AG04449 (cell line): ENCODE data around the gene SLC27A3.
A peak's percentile ranks its signal among the peaks of the same experiment; 100 is the strongest.

Experiments
- CTCF ChIA-PET: fragments of 350-600 bp; formaldehyde crosslinking; extraction: SDS; loops from one replicate; lab custom pipeline; 2021; ENCODE audit warnings: antibody characterized with exemption; lab: Yijun Ruan, JAX
- POLR2A ChIA-PET: fragments of 400-600, 350-600 bp; formaldehyde crosslinking; extraction: SDS; loops from one replicate; lab custom pipeline; 2020; ENCODE audit warnings: antibody characterized with exemption, inconsistent platforms; lab: Yijun Ruan, JAX
- DNase-seq: peaks from one replicate; pipeline ENCODE4 v3.0.0-alpha.2; 2010; ENCODE audit warnings: low read depth, low spot score
- H3K4me3 ChIP-seq: 2 replicates; pipeline ENCODE4 v1.5.1; 2011; ENCODE audit warnings: low read depth, mild to moderate bottlenecking, control low read depth, low read length
- CTCF ChIP-seq: IDR thresholded peaks from one replicate; pipeline ENCODE4 v1.5.1; 2011; ENCODE audit warnings: mild to moderate bottlenecking, moderate library complexity, low read length, control low read depth, inconsistent platforms; ENCODE audit not compliant: insufficient read depth; ENCODE audit errors: missing control alignments

The SLC27A3 gene

DNA sequence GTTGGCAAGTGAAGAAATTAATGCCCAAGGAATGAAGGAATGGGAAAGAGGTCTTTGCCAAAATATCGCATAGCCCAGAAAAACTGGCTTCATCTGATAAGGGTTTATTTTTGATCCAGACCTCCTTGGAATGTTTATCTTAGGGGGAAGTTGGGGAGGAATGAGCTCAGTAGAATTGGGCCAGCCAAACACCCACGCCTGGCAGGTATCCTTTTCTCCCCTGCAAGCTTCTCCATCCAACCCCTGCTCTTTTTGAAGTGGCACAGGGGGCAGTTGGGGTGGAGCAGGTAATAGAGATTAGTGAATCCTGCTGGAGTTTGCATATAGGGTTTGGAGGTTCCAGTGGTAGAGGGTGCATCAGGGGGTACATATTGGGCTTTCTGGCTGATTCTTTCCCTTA, 26.3 kb upstream of the SLC27A3 start:
- DNase-seq: no peak
- POLR2A ChIA-PET: no interaction called here
- no peak for TF ChIP-seq CTCF
- CTCF ChIA-PET: interaction anchor here (0.9 to 6.5 kb wide), 19 partner anchors 10 to 245 kb away, joined by 3 to 118 read pairs (median 6); partner anchors contain the start of genes ILF2, NPR1 and RAB13
- no peak overlapping the region for H3K4me3 ChIP-seq

- no peak overlapping the region for H3K4me3 ChIP-seq
- CTCF ChIA-PET: interaction anchor here (0.7 to 6.5 kb wide), 27 partner anchors 7 to 241 kb away, joined by 3 to 118 read pairs (median 6); partner anchors contain the start of genes ILF2, INTS3, NPR1 and RAB13
- DNase-seq: peak; percentile 31
- TF ChIP-seq CTCF: peak; percentile 98
- POLR2A ChIA-PET: no interaction called here
Measured at GRCh38 chr1:153749408-153750005, 25.7 kb upstream of the SLC27A3 start.

DNA sequence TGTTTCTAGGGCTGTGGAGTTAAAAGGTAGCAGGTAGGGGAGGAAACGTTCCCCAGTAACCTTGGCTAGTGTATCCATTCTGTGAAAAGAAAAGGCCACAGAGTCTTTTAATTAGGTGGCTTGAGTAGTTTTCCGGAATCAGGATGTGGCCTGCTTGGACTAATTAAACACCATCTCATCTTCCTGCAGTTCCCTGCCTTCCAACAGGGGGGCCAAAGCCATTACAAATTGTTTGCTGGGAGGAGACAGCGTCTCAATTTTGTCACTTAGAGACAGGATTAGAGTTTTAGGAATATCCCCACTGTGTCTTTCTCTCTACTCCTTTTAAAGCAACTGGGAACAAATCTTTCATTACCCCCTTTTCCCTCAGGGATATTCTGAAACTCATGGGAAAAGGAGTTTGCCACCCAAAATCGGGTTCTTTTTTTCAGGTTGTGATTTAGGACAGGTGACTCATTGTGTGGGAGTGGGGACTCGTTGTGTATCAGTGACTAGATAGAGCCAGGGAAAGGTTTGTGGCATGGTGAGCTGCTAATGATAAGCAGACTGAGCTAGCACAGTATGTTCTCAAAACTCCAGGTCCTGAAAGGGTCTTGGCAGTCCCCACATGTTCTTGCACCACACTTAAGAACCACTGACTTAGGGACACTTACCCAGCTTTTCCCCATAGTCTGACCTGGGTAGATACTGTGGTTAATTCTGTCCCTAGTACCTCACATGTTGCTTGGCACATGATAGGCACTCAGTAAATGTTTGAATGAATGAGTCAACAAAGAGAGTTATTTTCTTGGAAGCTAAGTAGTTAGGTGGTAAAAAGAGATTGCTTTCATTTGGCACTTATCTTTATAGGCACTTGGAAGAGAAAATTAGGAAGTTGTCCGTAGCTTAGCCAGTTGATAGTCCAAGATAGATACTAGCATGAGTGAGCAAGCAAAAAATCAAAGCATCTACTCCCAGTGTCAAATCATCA, 24.9 kb upstream of the SLC27A3 start:
- CTCF ChIA-PET: interaction anchor here (0.6 to 6.5 kb wide), 25 partner anchors 8 to 243 kb away, joined by 3 to 118 read pairs (median 5); partner anchors contain the start of genes ILF2, INTS3, NPR1 and RAB13
- POLR2A ChIA-PET: no interaction called here
- H3K4me3 ChIP-seq: no peak overlapping the region
- no peak for TF ChIP-seq CTCF
- no peak for DNase-seq

DNA sequence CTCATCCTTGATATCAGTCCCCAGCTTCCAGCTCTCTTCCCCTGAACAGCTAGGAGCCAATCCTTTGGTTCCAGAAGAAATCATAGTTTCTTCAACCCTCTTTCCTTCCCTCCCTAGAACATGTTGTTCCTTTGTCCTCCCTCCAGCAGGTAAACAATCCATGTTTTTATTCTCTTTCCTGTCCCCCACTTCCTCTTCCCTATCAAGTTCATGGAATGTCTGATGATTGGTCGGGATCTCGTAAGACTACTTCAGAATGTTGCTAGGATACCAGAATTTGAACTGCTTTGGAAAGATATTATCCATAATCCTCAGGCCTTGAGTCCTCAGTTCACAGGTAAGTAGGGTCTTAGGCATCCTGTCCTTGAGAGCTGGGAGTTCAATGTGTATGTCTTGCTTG, 23.1 kb upstream of the SLC27A3 start:
- H3K4me3 ChIP-seq: no peak overlapping the region
- ChIA-PET POLR2A (no interaction called here), CTCF (interaction anchor here (0.7 to 6.5 kb wide), 9 partner anchors 9 to 241 kb away, joined by 3 to 118 read pairs (median 7); partner anchors contain the start of genes ILF2, NPR1, RAB13 and S100A16)
- TF ChIP-seq CTCF: no peak
- no peak for DNase-seq

- DNase-seq: no peak
- no peak overlapping the region for H3K4me3 ChIP-seq
- POLR2A ChIA-PET: no interaction called here
- CTCF ChIA-PET: interaction anchor here (0.6 to 6.5 kb wide), 10 partner anchors 10 to 242 kb away, joined by 3 to 118 read pairs (median 4); partner anchors contain the start of genes ILF2, NPR1, RAB13 and S100A16
- no peak for TF ChIP-seq CTCF
Measured at GRCh38 chr1:153752571-153753195, 22.5 kb upstream of the SLC27A3 start.
